22Rv1 (cell line): ENCODE results near the gene CELSR3.

ENCODE experiments used
- CTCF ChIP-seq: fragments of 450-650 bp; IDR thresholded peaks from 2 replicates; pipeline ENCODE4 v1.5.1; 2017; ENCODE audit warnings: mild to moderate bottlenecking
- ZFX ChIP-seq: fragments of 450-650 bp; IDR thresholded peaks from 2 replicates; pipeline ENCODE4 v1.6.1; 2017; ENCODE audit warnings: antibody characterized with exemption, borderline replicate concordance

DNA sequence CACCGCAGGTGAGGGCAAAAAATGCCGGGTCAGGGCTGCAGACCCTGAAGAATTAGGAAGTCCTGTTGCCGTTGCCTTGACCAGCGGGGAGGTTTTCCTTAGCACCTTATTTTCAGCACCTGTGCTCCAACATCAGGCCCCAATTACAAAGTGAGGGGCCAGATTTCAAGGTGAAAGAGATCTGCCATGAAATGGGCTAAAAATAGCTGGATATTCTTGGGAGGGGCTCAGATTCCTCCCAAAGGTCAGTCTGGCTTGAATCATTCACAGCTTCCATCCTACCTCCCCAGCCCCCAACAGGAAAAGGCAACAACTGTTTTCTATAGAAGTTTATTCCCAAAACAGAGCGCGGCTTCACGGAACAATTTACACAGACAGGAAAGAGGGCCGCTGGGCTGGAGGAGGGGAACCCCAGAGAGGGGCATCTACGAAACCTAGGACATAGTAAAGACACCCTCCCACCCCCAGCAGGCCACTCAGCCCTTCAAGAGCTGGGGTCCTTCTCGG lies 26.5 kb downstream of the CELSR3 start:
- TF ChIP-seq CTCF (no peak), ZFX (no peak)
